BJ (cell line): ENCODE results near the gene AOPEP. TPM values are rescaled to one million over a fixed set of nuclear protein-coding genes. Genes with fewer than 3 reads are reported as not detected.

Experiments
- CTCF ChIA-PET: fragments of 350-600 bp; formaldehyde crosslinking; extraction: SDS; loops from one replicate; lab custom pipeline; 2021; ENCODE audit warnings: antibody characterized with exemption, inconsistent platforms; lab: Yijun Ruan, JAX
- POLR2A ChIA-PET: fragments of 300-600 bp; sonication (Branson Sonifier 250); formaldehyde crosslinking; extraction: SDS; loops from one replicate; lab custom pipeline; 2021; ENCODE audit warnings: antibody characterized with exemption; lab: Charles Lee
- DNase-seq: peaks from one replicate; pipeline ENCODE4 v3.0.0-alpha.2; 2011; ENCODE audit warnings: low read depth
- H3K27me3 ChIP-seq: 2 replicates; pipeline ENCODE4 v1.6.0; 2011; ENCODE audit warnings: low read length; ENCODE audit not compliant: control insufficient read depth, insufficient read depth
- H3K36me3 ChIP-seq: 2 replicates; pipeline ENCODE4 v1.5.1; 2011; ENCODE audit warnings: low read length; ENCODE audit not compliant: control insufficient read depth, insufficient read depth
- H3K4me3 ChIP-seq: 2 replicates; pipeline ENCODE4 v1.5.1; 2011; ENCODE audit warnings: low read depth, mild to moderate bottlenecking, control low read depth, low read length
- polyA plus RNA-seq: library from polyadenylated mRNA; depleted of rRNA; stranded (reverse); fragments of >200 nt; gene quantifications from 2 replicates; pipeline ENCODE4 v1.2.3, GENCODE V29; 2011
- TF ChIP-seq, protein P1 (sequence below): IDR thresholded peaks from 2 replicates; pipeline ENCODE4 v1.5.1; 2011; ENCODE audit warnings: low read depth, mild to moderate bottlenecking, control low read depth, inconsistent platforms, low read length, moderate library complexity; ENCODE audit not compliant: insufficient read depth

Gene AOPEP
- polyA plus RNA-seq, 1 experiment, result 52.1 TPM

DNA sequence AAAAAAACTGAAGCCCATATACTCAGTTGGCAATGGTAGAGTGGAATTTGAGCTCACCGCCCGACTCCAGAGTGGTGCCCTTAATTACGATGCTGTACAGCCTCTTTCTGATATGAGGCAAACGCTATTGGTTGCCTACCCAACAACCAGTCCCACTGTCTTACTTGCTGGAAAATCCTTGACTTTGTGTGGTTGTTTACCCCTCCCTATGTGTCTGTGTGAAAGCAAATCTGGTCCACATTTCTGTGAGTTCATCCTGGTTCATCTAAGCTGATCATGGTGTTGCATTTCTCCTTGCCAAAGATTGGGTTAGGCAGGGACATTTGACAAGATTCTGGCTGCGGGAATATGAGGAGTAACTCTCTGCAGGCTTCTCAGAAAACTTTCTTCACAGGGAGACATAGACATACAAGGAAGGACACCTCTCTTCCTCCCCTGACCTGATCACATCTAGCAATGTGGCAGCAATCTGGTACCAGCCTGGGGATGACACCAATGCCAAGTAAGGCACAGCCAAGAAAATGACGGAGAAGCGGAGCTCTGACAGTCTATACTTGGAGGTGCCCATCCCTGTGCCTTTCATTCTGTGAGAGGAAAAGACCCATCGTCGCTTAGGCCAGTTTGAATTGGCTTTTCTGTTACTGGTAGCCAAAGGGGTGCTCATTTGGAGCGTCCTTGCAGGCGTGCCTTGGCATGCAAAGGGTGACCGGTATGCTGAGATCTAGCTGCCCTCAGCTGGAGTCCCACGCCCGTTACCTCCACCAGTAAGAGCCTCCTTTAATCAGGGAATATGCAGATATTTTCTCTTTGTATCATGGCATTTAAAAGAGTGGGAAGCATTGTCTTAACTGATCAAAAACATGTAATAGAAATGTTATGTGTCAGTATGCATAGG, 124.3 kb downstream of the AOPEP start:
- no peak for DNase-seq
- ChIA-PET CTCF (no interaction called here), POLR2A (interaction anchor here (0.6 kb wide), 1 partner anchor 201 kb away, joined by 3 read pairs; no protein-coding TSS in a partner anchor)
- H3K27me3 ChIP-seq, result no peaks in the 10 kb centered on the region
- TF ChIP-seq, protein P1, sequence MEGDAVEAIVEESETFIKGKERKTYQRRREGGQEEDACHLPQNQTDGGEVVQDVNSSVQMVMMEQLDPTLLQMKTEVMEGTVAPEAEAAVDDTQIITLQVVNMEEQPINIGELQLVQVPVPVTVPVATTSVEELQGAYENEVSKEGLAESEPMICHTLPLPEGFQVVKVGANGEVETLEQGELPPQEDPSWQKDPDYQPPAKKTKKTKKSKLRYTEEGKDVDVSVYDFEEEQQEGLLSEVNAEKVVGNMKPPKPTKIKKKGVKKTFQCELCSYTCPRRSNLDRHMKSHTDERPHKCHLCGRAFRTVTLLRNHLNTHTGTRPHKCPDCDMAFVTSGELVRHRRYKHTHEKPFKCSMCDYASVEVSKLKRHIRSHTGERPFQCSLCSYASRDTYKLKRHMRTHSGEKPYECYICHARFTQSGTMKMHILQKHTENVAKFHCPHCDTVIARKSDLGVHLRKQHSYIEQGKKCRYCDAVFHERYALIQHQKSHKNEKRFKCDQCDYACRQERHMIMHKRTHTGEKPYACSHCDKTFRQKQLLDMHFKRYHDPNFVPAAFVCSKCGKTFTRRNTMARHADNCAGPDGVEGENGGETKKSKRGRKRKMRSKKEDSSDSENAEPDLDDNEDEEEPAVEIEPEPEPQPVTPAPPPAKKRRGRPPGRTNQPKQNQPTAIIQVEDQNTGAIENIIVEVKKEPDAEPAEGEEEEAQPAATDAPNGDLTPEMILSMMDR, result no peak
- no peaks in the 10 kb centered on the region for H3K36me3 ChIP-seq
- H3K4me3 ChIP-seq, result no peak overlapping the region

DNA sequence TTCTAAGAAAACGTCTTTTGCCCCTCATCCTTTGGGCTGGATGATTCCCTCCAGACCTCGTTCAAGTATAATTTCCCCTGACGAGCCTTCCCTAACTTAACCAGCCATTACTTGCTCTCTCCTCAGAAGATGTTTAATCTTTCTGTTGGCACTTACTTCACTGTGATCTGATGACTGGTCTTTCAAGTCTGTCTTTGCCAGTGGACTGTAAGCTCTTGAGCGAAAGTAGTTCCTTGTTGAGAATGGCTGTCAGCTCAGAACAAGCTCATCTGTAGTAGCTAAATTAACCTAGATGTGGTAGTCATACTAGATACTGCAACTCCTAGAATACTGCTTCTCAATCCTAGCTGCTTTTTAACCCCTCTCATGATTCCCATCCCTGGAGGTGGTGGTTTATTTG, 125.0 kb downstream of the AOPEP start:
- CTCF ChIA-PET, result no interaction called here
- POLR2A ChIA-PET, result no interaction called here
- no peaks in the 10 kb centered on the region; the same call in 1 of the 2 replicates for H3K36me3 ChIP-seq
- no peak overlapping the region for H3K4me3 ChIP-seq
- no peak for DNase-seq
- no peaks in the 10 kb centered on the region for H3K27me3 ChIP-seq
- TF ChIP-seq, protein P1, result no peak

DNA sequence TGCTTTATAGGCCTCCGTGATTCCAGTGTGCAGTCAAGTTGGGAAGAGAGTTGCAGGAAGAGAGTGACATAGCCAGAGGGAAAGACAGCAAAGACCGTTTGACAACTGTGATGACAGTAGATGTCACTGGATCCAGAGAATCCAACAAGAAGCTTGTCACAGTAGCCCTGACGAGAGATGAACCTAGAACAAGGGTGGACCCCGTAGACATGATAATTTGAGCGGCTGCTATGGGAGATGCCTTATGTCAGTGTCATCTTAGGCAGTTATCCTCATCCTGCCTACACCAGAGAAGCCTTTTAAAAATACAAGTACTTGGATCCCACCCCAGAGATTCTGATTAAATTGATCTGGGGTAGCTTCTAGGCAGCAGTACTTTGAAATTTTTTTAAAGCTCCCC, 125.4 kb downstream of the AOPEP start:
- ChIA-PET POLR2A (no interaction called here), CTCF (interaction anchor here (0.6 kb wide), 1 partner anchor 68 kb away, joined by 3 read pairs; no protein-coding TSS in a partner anchor)
- H3K36me3 ChIP-seq, result no peaks in the 10 kb centered on the region; the same call in 1 of the 2 replicates
- TF ChIP-seq, protein P1, result no peak
- no peaks in the 10 kb centered on the region for H3K27me3 ChIP-seq
- H3K4me3 ChIP-seq, result no peak overlapping the region
- no peak for DNase-seq

DNA sequence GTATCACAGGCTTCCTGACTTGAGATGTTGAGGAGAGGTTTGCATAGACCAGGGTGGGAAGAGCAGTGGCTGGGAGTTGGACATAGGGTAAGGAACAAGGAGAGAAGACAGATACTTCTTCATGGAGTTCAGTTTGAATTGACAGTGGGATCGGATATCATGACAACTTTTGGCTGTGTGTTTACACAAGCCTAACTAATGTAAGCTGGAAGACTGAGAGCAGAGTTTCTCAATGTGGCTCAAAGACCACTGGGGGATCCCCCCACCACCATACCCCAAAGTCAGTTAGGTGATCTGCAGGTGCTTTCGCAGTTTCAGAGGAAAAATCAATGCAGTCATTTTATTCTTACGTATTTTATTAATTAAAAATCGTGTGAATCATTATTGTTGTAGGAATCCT, 125.9 kb downstream of the AOPEP start:
- Histone ChIP-seq H3K27me3 (no peaks in the 10 kb centered on the region), H3K36me3 (no peaks in the 10 kb centered on the region; the same call in 1 of the 2 replicates), H3K4me3 (no peak overlapping the region)
- TF ChIP-seq, protein P1, result no peak
- CTCF ChIA-PET, result interaction anchor here (0.6 to 1.4 kb wide), 2 partner anchors 67 to 171 kb away, joined by 3 read pairs; no protein-coding TSS in a partner anchor
- DNase-seq, result no peak
- POLR2A ChIA-PET, result no interaction called here

DNA sequence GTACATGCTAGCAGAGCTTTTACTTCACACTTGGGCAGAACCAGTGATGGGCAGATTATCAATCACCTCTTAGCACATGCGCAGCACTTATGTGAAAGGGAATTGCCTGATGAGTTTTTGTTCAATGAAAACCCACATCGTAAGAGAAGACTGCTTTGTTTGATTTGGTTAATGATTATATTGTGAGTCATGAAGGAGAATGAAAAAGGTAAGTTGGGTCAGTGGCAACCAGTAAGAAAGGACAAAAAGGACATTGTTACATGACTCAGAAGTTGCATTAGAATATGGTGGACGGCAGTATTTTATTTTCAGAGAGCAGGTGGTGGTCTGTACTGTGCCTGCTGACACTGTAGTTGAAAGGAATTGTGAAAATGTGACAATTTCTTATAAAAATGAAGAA, 127.4 kb downstream of the AOPEP start:
- no peaks in the 10 kb centered on the region; the same call in 1 of the 2 replicates for H3K36me3 ChIP-seq
- ChIA-PET CTCF (interaction anchor here (1.2 kb wide), 1 partner anchor 69 kb away, joined by 3 read pairs; no protein-coding TSS in a partner anchor), POLR2A (no interaction called here)
- DNase-seq, result no peak
- H3K4me3 ChIP-seq, result no peak overlapping the region
- TF ChIP-seq, protein P1, result no peak
- H3K27me3 ChIP-seq, result no peaks in the 10 kb centered on the region
